ENCODE results near the gene INPP4B. TPM values are rescaled to one million over a fixed set of nuclear protein-coding genes. Genes with fewer than 3 reads are reported as not detected.

INPP4B gene
- total RNA-seq, 1 experiment from 2014 or later = not detected

DNA sequence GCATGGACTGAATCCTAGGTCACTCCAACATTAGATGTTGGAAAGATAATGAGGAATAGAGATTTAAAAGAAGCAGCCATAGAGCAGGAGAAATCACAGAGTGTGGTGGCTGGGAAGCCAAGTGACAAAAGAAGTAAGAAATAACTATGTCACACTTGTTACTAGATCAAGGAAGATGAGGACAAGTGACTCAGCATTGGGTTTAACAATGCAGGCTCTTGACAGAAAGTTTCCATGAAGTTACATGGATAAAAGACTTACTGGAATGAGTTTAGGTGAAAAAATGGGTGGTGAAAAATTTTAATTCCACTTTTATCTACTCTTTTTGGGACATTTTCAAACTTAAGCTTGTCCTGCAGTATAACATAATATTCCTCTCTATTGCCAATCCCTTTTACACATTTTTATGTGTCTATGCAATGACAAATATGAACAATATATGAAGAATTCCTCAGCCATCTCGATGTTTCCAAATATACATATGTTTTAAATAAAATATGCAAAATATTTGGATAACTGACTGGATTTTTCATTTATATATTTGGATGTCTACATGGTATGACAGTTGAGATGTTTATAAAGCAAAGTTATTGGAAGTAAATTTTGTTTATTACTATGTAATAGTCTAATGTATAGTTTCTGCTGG, 747.1 kb downstream of the INPP4B start:
- Histone ChIP-seq H3K36me3 (ENCODE audit: insufficient read depth, low read length) (no peaks in the 10 kb centered on the region), H3K4me3 (ENCODE audit: low read length) (no peak overlapping the region), H2AFZ (ENCODE audit: low read length) (no peak overlapping the region), H3K9me2 (replicated peaks; ENCODE audit: insufficient read depth, low read length) (no peaks in the 10 kb centered on the region), H4K20me1 (ENCODE audit: insufficient read depth, low read depth, low read length) (no peaks in the 10 kb centered on the region), H3K9ac (ENCODE audit: low read length) (no peak overlapping the region), H3K9me3 (ENCODE audit: low read length) (no peaks in the 10 kb centered on the region; the same call in 1 of the 2 replicates), H3K4me1 (ENCODE audit: low read length) (no peaks in the 10 kb centered on the region), H3K27ac (ENCODE audit: low read length) (no peak overlapping the region), H3K4me2 (ENCODE audit: low read depth, low read length, poor library complexity, severe bottlenecking) (no peak overlapping the region), H3K27me3 (ENCODE audit: low read length) (no peaks in the 10 kb centered on the region), H3K79me2 (ENCODE audit: low read length) (no peaks in the 10 kb centered on the region)
- no peak for DNase-seq

GRCh38 chr4:142098380-142098779, 747.7 kb downstream of the INPP4B start:
- no peak overlapping the region for H3K27ac ChIP-seq (ENCODE audit: low read length)
- no peaks in the 10 kb centered on the region for H4K20me1 ChIP-seq (ENCODE audit: insufficient read depth, low read depth, low read length)
- H3K4me1 ChIP-seq (ENCODE audit: low read length) = no peaks in the 10 kb centered on the region
- H3K4me2 ChIP-seq (ENCODE audit: low read depth, low read length, poor library complexity, severe bottlenecking) = no peak overlapping the region
- no peaks in the 10 kb centered on the region; the same call in 1 of the 2 replicates for H3K9me3 ChIP-seq (ENCODE audit: low read length)
- no peak for DNase-seq
- no peak overlapping the region for H3K9ac ChIP-seq (ENCODE audit: low read length)
- H3K4me3 ChIP-seq (ENCODE audit: low read length) = no peak overlapping the region
- H3K36me3 ChIP-seq (ENCODE audit: insufficient read depth, low read length) = no peaks in the 10 kb centered on the region
- H2AFZ ChIP-seq (ENCODE audit: low read length) = no peak overlapping the region
- no peaks in the 10 kb centered on the region for H3K79me2 ChIP-seq (ENCODE audit: low read length)
- H3K9me2 ChIP-seq (replicated peaks; ENCODE audit: insufficient read depth, low read length) = no peaks in the 10 kb centered on the region
- H3K27me3 ChIP-seq (ENCODE audit: low read length) = no peaks in the 10 kb centered on the region

DNA sequence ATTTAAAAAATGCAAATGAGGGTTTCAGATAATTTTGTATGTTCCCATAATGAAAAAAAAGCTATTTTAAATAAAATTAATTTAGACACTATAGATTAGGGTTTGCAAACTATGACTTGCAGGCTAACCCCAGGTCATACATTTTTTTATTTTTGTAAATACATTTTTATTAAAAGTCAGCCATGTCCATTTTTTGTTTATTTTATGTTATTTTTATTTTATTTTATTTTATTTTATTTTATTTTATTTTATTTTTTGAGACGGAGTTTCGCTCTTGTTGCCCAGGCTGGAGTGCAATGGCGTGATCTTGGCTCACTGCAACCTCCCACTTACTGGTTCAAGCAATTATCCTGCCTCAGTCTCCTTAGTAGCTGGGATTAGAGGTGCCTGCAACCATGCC, 749.1 kb downstream of the INPP4B start:
- H4K20me1 ChIP-seq (ENCODE audit: insufficient read depth, low read depth, low read length) = no peaks in the 10 kb centered on the region
- no peak overlapping the region for H2AFZ ChIP-seq (ENCODE audit: low read length)
- H3K9ac ChIP-seq (ENCODE audit: low read length) = no peak overlapping the region
- no peaks in the 10 kb centered on the region for H3K9me2 ChIP-seq (replicated peaks; ENCODE audit: insufficient read depth, low read length)
- no peaks in the 10 kb centered on the region for H3K79me2 ChIP-seq (ENCODE audit: low read length)
- no peak overlapping the region for H3K27ac ChIP-seq (ENCODE audit: low read length)
- DNase-seq = no peak
- no peak overlapping the region for H3K4me2 ChIP-seq (ENCODE audit: low read depth, low read length, poor library complexity, severe bottlenecking)
- no peaks in the 10 kb centered on the region for H3K4me1 ChIP-seq (ENCODE audit: low read length)
- no peaks in the 10 kb centered on the region for H3K36me3 ChIP-seq (ENCODE audit: insufficient read depth, low read length)
- H3K4me3 ChIP-seq (ENCODE audit: low read length) = no peak overlapping the region
- H3K9me3 ChIP-seq (ENCODE audit: low read length) = no peaks in the 10 kb centered on the region; the same call in 1 of the 2 replicates
- no peaks in the 10 kb centered on the region for H3K27me3 ChIP-seq (ENCODE audit: low read length)

DNA sequence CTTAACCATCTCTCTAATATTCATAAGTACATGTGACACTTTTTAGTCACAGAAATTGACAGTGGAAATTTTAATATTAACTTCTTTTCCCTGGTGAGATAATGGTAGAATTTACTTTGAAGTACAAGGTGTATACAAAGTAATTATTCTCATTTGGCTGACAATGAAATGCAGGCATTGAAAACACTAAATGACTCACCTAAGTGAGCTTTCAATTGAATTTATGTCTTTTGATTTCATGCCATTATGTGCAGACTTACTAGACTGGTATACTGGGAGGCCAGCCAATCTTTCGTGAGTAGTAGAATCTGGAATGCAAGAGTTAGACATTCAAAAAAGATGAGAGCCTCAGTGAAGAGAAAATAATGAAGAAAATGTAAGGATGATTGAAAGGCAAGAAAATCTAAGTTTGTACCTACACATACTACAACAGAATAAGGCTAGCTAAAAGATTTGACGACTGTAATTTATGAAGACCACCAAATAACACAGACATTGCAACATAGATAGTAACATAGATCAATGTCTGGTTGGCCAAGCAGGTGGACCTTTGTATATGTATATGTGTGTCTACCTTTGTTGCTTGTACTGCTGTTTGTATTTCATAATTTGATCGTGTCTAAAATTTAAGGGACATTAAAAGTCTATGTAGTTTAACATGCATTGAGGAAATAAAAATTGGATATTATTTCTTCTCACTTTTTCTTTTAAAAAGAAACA, 750.1 kb downstream of the INPP4B start:
- H3K9me3 ChIP-seq (ENCODE audit: low read length) = no peaks in the 10 kb centered on the region; the same call in 1 of the 2 replicates
- no peak overlapping the region for H2AFZ ChIP-seq (ENCODE audit: low read length)
- no peak for DNase-seq
- no peaks in the 10 kb centered on the region for H3K9me2 ChIP-seq (replicated peaks; ENCODE audit: insufficient read depth, low read length)
- no peak overlapping the region for H3K27ac ChIP-seq (ENCODE audit: low read length)
- H3K4me1 ChIP-seq (ENCODE audit: low read length) = no peaks in the 10 kb centered on the region
- H3K9ac ChIP-seq (ENCODE audit: low read length) = no peak overlapping the region
- no peaks in the 10 kb centered on the region for H3K79me2 ChIP-seq (ENCODE audit: low read length)
- no peaks in the 10 kb centered on the region for H4K20me1 ChIP-seq (ENCODE audit: insufficient read depth, low read depth, low read length)
- no peak overlapping the region for H3K4me3 ChIP-seq (ENCODE audit: low read length)
- no peaks in the 10 kb centered on the region for H3K36me3 ChIP-seq (ENCODE audit: insufficient read depth, low read length)
- H3K27me3 ChIP-seq (ENCODE audit: low read length) = no peaks in the 10 kb centered on the region
- H3K4me2 ChIP-seq (ENCODE audit: low read depth, low read length, poor library complexity, severe bottlenecking) = no peak overlapping the region

DNA sequence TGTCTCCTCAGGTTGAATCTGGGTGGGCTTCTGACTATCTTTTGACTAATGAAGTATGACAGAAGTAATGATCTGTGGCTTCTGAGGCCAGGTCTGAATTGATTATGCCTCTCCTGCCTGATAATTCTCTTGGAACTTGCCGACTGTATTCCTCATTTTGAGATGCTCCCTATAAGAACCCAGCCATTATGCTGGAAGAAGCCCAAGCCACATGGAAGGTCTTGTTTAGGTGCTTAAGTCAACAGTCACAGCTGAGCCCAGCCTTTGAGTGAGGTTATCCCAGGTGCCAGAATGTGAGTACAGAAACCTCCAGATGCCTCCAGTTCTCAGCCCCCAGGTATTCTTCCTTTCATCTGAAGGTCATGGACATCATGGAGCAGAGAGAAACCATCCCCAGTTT, 753.2 kb downstream of the INPP4B start:
- Histone ChIP-seq H3K27ac (ENCODE audit: low read length) (no peak overlapping the region), H3K9me2 (replicated peaks; ENCODE audit: insufficient read depth, low read length) (no peaks in the 10 kb centered on the region), H3K4me3 (ENCODE audit: low read length) (no peak overlapping the region), H4K20me1 (ENCODE audit: insufficient read depth, low read depth, low read length) (no peaks in the 10 kb centered on the region), H3K9ac (ENCODE audit: low read length) (no peak overlapping the region), H2AFZ (ENCODE audit: low read length) (no peak overlapping the region), H3K4me2 (ENCODE audit: low read depth, low read length, poor library complexity, severe bottlenecking) (no peak overlapping the region), H3K4me1 (ENCODE audit: low read length) (no peaks in the 10 kb centered on the region), H3K27me3 (ENCODE audit: low read length) (no peaks in the 10 kb centered on the region), H3K9me3 (ENCODE audit: low read length) (peaks cover 5% of the 10 kb centered on the region; the same call in 1 of the 2 replicates), H3K79me2 (ENCODE audit: low read length) (no peaks in the 10 kb centered on the region), H3K36me3 (ENCODE audit: insufficient read depth, low read length) (no peaks in the 10 kb centered on the region)
- DNase-seq = no peak

DNA sequence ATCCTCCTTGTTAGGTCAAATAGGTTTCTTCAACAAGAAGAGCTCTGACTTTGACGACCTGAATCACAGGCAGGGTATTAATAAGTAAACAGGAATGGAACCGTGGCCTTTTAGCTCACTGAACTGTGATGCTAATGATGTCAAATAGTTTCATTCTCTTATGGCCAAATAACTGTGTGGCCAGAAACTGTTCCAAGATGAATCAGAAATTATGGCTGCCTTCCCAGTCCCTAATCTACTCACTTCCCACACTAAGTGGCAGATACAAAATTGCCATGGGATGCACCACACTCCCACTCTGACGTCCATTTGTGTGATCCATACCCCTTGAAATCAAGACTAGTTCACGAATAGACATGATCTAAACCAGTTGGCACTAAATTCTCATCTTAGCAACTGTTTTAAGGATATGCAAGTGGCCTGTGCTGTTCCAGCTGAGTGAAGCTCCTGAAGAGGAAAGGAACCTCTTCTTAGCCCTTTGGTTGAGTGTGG, 754.4 kb downstream of the INPP4B start:
- DNase-seq = no peak
- H3K27me3 ChIP-seq (ENCODE audit: low read length) = no peaks in the 10 kb centered on the region
- H3K79me2 ChIP-seq (ENCODE audit: low read length) = no peaks in the 10 kb centered on the region
- H4K20me1 ChIP-seq (ENCODE audit: insufficient read depth, low read depth, low read length) = no peaks in the 10 kb centered on the region
- H3K4me1 ChIP-seq (ENCODE audit: low read length) = no peaks in the 10 kb centered on the region
- no peaks in the 10 kb centered on the region for H3K36me3 ChIP-seq (ENCODE audit: insufficient read depth, low read length)
- no peaks in the 10 kb centered on the region for H3K9me2 ChIP-seq (replicated peaks; ENCODE audit: insufficient read depth, low read length)
- peaks cover 5% of the 10 kb centered on the region; the same call in 1 of the 2 replicates for H3K9me3 ChIP-seq (ENCODE audit: low read length)
- H3K4me2 ChIP-seq (ENCODE audit: low read depth, low read length, poor library complexity, severe bottlenecking) = no peak overlapping the region
- no peak overlapping the region for H3K4me3 ChIP-seq (ENCODE audit: low read length)
- H2AFZ ChIP-seq (ENCODE audit: low read length) = no peak overlapping the region
- no peak overlapping the region for H3K9ac ChIP-seq (ENCODE audit: low read length)
- H3K27ac ChIP-seq (ENCODE audit: low read length) = no peak overlapping the region

GRCh38 chr4:142091085-142091513, 755.0 kb downstream of the INPP4B start:
- Histone ChIP-seq H4K20me1 (ENCODE audit: insufficient read depth, low read depth, low read length) (no peaks in the 10 kb centered on the region), H3K27me3 (ENCODE audit: low read length) (no peaks in the 10 kb centered on the region), H3K27ac (ENCODE audit: low read length) (no peak overlapping the region), H3K9ac (ENCODE audit: low read length) (no peak overlapping the region), H3K9me3 (ENCODE audit: low read length) (0 out of 2 replicates have a peak, but pooled peaks cover 5% of the 10 kb centered on the region), H3K4me1 (ENCODE audit: low read length) (no peaks in the 10 kb centered on the region), H3K4me3 (ENCODE audit: low read length) (no peak overlapping the region), H2AFZ (ENCODE audit: low read length) (no peak overlapping the region), H3K36me3 (ENCODE audit: insufficient read depth, low read length) (no peaks in the 10 kb centered on the region), H3K9me2 (replicated peaks; ENCODE audit: insufficient read depth, low read length) (no peaks in the 10 kb centered on the region), H3K4me2 (ENCODE audit: low read depth, low read length, poor library complexity, severe bottlenecking) (no peak overlapping the region), H3K79me2 (ENCODE audit: low read length) (no peaks in the 10 kb centered on the region)
- DNase-seq = no peak

DNA sequence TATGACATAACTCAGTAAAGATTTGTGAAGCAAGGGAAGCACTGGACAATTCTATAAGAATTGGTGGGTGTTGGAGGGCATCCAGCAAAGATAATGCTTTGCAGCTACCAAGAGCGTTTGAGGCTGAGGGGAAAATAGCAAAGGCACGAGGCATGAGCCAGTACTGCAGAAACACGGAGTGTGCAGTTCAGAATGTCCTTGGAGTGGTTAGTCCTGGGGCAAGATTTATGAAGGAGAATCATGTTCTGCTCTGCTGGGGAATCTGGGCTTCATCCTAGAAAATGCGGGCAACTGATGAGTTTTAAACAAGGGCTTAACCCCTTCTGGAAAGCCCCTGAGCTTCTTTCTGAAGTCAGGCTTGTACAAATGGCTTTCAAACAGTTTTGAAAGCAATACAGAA, 757.2 kb downstream of the INPP4B start:
- no peaks in the 10 kb centered on the region for H3K4me1 ChIP-seq (ENCODE audit: low read length)
- DNase-seq = no peak
- H3K27ac ChIP-seq (ENCODE audit: low read length) = no peak overlapping the region
- H3K36me3 ChIP-seq (ENCODE audit: insufficient read depth, low read length) = no peaks in the 10 kb centered on the region
- H3K9me3 ChIP-seq (ENCODE audit: low read length) = 0 out of 2 replicates have a peak, but pooled peaks cover 5% of the 10 kb centered on the region
- no peaks in the 10 kb centered on the region for H4K20me1 ChIP-seq (ENCODE audit: insufficient read depth, low read depth, low read length)
- no peaks in the 10 kb centered on the region for H3K79me2 ChIP-seq (ENCODE audit: low read length)
- no peaks in the 10 kb centered on the region for H3K27me3 ChIP-seq (ENCODE audit: low read length)
- no peaks in the 10 kb centered on the region for H3K9me2 ChIP-seq (replicated peaks; ENCODE audit: insufficient read depth, low read length)
- no peak overlapping the region for H3K4me2 ChIP-seq (ENCODE audit: low read depth, low read length, poor library complexity, severe bottlenecking)
- H2AFZ ChIP-seq (ENCODE audit: low read length) = no peak overlapping the region
- H3K9ac ChIP-seq (ENCODE audit: low read length) = no peak overlapping the region
- no peak overlapping the region for H3K4me3 ChIP-seq (ENCODE audit: low read length)
